ENCODE measurements around the gene FCER2. TPM values are rescaled to one million over a fixed set of nuclear protein-coding genes. Genes with fewer than 3 reads are reported as not detected.

FCER2 gene
- total RNA-seq, 1 experiment from 2014 or later = not detected

GRCh38 chr19:7694499-7694898, 7.4 kb downstream of the FCER2 start:
- Histone ChIP-seq H2BK20ac (ENCODE audit: low read depth, low read length, poor library complexity, severe bottlenecking) (no peak overlapping the region), H2BK12ac (ENCODE audit: insufficient read length, low read depth, low read length) (no peak overlapping the region), H3K9me3 (ENCODE audit: control insufficient read depth, low read depth, low read length) (no peaks in the 10 kb centered on the region), H3K4me1 (ENCODE audit: insufficient read depth, low read length) (no peaks in the 10 kb centered on the region; the same call in 1 of the 2 replicates), H3K14ac (ENCODE audit: insufficient read depth, low read length) (no peak overlapping the region), H3K4me2 (ENCODE audit: insufficient read depth, insufficient read length, low read length) (no peak overlapping the region), H2AK5ac (ENCODE audit: insufficient read length, low read length) (no peak overlapping the region), H3T11ph (ENCODE audit: low read length) (no peak overlapping the region), H2BK120ac (ENCODE audit: low read depth, low read length, poor library complexity, severe bottlenecking) (no peak overlapping the region), H4K20me1 (ENCODE audit: control insufficient read depth, insufficient read depth, insufficient read length) (peaks cover 2% of the 10 kb centered on the region), H2BK5ac (ENCODE audit: insufficient read length, low read length) (no peak overlapping the region), H3K27me3 (ENCODE audit: insufficient read depth, low read length) (no peaks in the 10 kb centered on the region), H3K23ac (ENCODE audit: insufficient read length, low read depth, low read length) (no peak overlapping the region), H3K56ac (ENCODE audit: insufficient read length, low read depth, low read length) (no peak overlapping the region), H4K91ac (ENCODE audit: insufficient read length, low read depth, low read length) (no peak overlapping the region), H2BK15ac (ENCODE audit: low read depth, low read length) (no peak overlapping the region), H3K4ac (ENCODE audit: low read depth, low read length) (no peak overlapping the region), H3K18ac (ENCODE audit: insufficient read length, low read depth, low read length) (no peak overlapping the region), H3K79me1 (ENCODE audit: insufficient read depth, low read depth, low read length, poor library complexity, severe bottlenecking) (no peaks in the 10 kb centered on the region), H3K79me2 (ENCODE audit: insufficient read depth, low read length) (no peaks in the 10 kb centered on the region), H2AFZ (ENCODE audit: low read length) (no peak overlapping the region), H3K9ac (ENCODE audit: extremely low read depth, insufficient read length, low read length) (no peak overlapping the region), H4K8ac (replicated peaks; ENCODE audit: insufficient read length, low read depth, low read length) (no peak overlapping the region), H3K23me2 (ENCODE audit: insufficient read length, low read depth, low read length, poor library complexity, severe bottlenecking) (no peaks in the 10 kb centered on the region), H3K27ac (ENCODE audit: insufficient read length, low read depth, low read length) (no peak overlapping the region), H4K5ac (ENCODE audit: insufficient read length, low read depth, low read length) (no peak overlapping the region)
- no peak for DNase-seq
- Mint-ChIP-seq H3K4me1 (peaks cover 5 to 25% of the 10 kb centered on the region in 2 experiments), H3K27me3 (ENCODE audit: low read depth) (peaks cover 47% of the 10 kb centered on the region), H3K4me3 (no peak overlapping the region), H3K27ac (no peak overlapping the region), H3K36me3 (ENCODE audit: insufficient read depth in 1 of 3, low read depth in 3 of 3) (no peaks in the 10 kb centered on the region), H3K9me3 (no peaks in the 10 kb centered on the region)
- no peak for TF ChIP-seq CTCF (conservative IDR thresholded peaks at IDR 0.05)
- no CpG with 5 or more reads among the region's 4 CpGs for WGBS (ENCODE audit: extremely low coverage, insufficient read length, low lambda C conversion rate)
